Astrocyte (in vitro differentiated cells and primary cell): ENCODE results near the gene TNFAIP2.
A peak's percentile ranks its signal among the peaks of the same experiment; 100 is the strongest.

ENCODE experiments used
- EZH2 ChIP-seq: IDR thresholded peaks from 2 replicates; pipeline ENCODE4 v1.6.1; 2012; ENCODE audit warnings: mild to moderate bottlenecking, low read length, inconsistent platforms; ENCODE audit not compliant: insufficient read depth
- TF ChIP-seq, protein P1 (sequence below): IDR thresholded peaks from 2 replicates; pipeline ENCODE4 v1.5.1; 2011; ENCODE audit warnings: low read depth, mild to moderate bottlenecking, inconsistent platforms, low read length, moderate library complexity; ENCODE audit not compliant: insufficient read depth

DNA sequence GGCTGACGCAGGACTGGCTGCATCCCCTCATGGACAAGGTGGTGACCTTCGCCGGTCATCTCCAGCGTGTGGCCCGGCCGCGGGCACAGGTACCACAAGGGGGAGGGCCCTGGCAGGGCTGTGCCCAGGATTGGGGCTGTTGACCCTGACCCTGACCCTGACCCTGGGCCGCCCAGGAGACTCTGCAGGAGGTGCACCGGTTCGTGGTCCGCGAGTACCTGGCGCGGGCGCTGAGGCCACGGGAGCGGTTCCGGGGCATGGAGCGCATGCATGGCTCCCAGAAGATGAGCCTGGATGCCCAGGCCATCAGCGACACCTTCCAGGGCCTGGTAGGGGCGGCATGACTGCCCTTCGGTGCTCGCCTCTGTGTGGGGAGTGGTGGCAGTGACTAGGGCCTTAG, 15.8 kb upstream of the TNFAIP2 start:
- TF ChIP-seq EZH2: peak; percentile 3
- TF ChIP-seq, protein P1, sequence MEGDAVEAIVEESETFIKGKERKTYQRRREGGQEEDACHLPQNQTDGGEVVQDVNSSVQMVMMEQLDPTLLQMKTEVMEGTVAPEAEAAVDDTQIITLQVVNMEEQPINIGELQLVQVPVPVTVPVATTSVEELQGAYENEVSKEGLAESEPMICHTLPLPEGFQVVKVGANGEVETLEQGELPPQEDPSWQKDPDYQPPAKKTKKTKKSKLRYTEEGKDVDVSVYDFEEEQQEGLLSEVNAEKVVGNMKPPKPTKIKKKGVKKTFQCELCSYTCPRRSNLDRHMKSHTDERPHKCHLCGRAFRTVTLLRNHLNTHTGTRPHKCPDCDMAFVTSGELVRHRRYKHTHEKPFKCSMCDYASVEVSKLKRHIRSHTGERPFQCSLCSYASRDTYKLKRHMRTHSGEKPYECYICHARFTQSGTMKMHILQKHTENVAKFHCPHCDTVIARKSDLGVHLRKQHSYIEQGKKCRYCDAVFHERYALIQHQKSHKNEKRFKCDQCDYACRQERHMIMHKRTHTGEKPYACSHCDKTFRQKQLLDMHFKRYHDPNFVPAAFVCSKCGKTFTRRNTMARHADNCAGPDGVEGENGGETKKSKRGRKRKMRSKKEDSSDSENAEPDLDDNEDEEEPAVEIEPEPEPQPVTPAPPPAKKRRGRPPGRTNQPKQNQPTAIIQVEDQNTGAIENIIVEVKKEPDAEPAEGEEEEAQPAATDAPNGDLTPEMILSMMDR: no peak
